HEK293 (cell line): ENCODE data around the gene LDHD.

Experiments used
- CTCF ChIA-PET: fragments of 350-600 bp; formaldehyde crosslinking; extraction: SDS; loops from one replicate; lab custom pipeline; 2021; ENCODE audit warnings: antibody characterized with exemption; lab: Yijun Ruan, JAX
- POLR2A ChIA-PET: fragments of 300-600 bp; formaldehyde crosslinking; extraction: SDS; loops from one replicate; lab custom pipeline; 2020; ENCODE audit warnings: antibody characterized with exemption, inconsistent platforms; lab: Yijun Ruan, JAX
- H3K27ac ChIP-seq: fragments of 200-500 bp; sonication (Bioruptor generic); 2 replicates; pipeline ENCODE4 v1.5.1; 2014; ENCODE audit warnings: low read depth, low read length, control low read depth, inconsistent platforms; ENCODE audit errors: extremely low read depth
- H3K36me3 ChIP-seq, 2 experiments: fragments of 200-500 bp in 1 of 2; sonication (Bioruptor generic) in 1 of 2; 1 replicate in 1 of 2; 2 replicates in 1 of 2; pipeline ENCODE4 v1.5.1; 2014 to 2017; ENCODE audit warnings: inconsistent platforms in 2 of 2, low read length in 2 of 2; ENCODE audit not compliant: control insufficient read depth in 2 of 2, insufficient read depth in 1 of 2
- H3K4me1 ChIP-seq: fragments of 200-500 bp; sonication (Bioruptor generic); 2 replicates; pipeline ENCODE4 v1.5.1; 2014; ENCODE audit warnings: mild to moderate bottlenecking, low read length, inconsistent platforms; ENCODE audit not compliant: control insufficient read depth, insufficient read depth
- H3K4me3 ChIP-seq: 2 replicates; pipeline ENCODE4 v1.5.1; 2011; ENCODE audit warnings: low read depth, mild to moderate bottlenecking, control low read depth, low read length, moderate library complexity
- H3K9me3 ChIP-seq: fragments of 200-500 bp; sonication (Bioruptor generic); 2 replicates; pipeline ENCODE4 v1.5.1; 2014; ENCODE audit warnings: low read depth, low read length, inconsistent platforms; ENCODE audit not compliant: control insufficient read depth, insufficient read depth
- FEZF1 ChIP-seq: fragments of 450-650 bp; formaldehyde crosslinking; IDR thresholded peaks from 2 replicates; pipeline ENCODE4 v1.5.1; 2016; ENCODE audit warnings: missing biosample characterization, missing genetic modification characterization
- GLI2 ChIP-seq: fragments of 450-650 bp; formaldehyde crosslinking; IDR thresholded peaks from 2 replicates; pipeline ENCODE4; 2017; ENCODE audit warnings: missing biosample characterization, missing genetic modification characterization, low read depth, borderline replicate concordance
- GLIS2 ChIP-seq: fragments of 450-650 bp; formaldehyde crosslinking; IDR thresholded peaks from 2 replicates; pipeline ENCODE4 v1.5.1; 2016; ENCODE audit warnings: missing biosample characterization, missing genetic modification characterization
- HOXC10 ChIP-seq: sonication (generic); formaldehyde crosslinking; IDR thresholded peaks from 2 replicates; pipeline ENCODE4 v1.8.1; 2023; ENCODE audit warnings: mild to moderate bottlenecking, missing genetic modification reagents
- IKZF3 ChIP-seq: fragments of 450-650 bp; IDR thresholded peaks from 2 replicates; pipeline ENCODE4 v1.5.0; 2018; ENCODE audit warnings: missing biosample characterization, mild to moderate bottlenecking, missing genetic modification characterization, moderate library complexity
- KLF16 ChIP-seq: fragments of 450-650 bp; formaldehyde crosslinking; IDR thresholded peaks from 2 replicates; pipeline ENCODE4 v1.5.1; 2017; ENCODE audit warnings: missing biosample characterization, missing genetic modification characterization
- KLF7 ChIP-seq: fragments of 450-650 bp; formaldehyde crosslinking; IDR thresholded peaks from 2 replicates; pipeline ENCODE4 v1.5.1; 2016; ENCODE audit warnings: missing biosample characterization, missing genetic modification characterization, borderline replicate concordance
- OSR2 ChIP-seq: fragments of 450-650 bp; formaldehyde crosslinking; IDR thresholded peaks from 2 replicates; pipeline ENCODE4 v1.5.1; 2016; ENCODE audit warnings: missing biosample characterization, missing genetic modification characterization
- PATZ1 ChIP-seq: fragments of 450-650 bp; formaldehyde crosslinking; IDR thresholded peaks from 2 replicates; pipeline ENCODE4 v1.5.1; 2016; ENCODE audit warnings: missing biosample characterization, missing genetic modification characterization
- ZFP69B ChIP-seq: fragments of 450-650 bp; formaldehyde crosslinking; IDR thresholded peaks from 2 replicates; pipeline ENCODE4 v1.5.1; 2016; ENCODE audit warnings: missing biosample characterization, missing genetic modification characterization
- ZNF10 ChIP-seq: fragments of 450-650 bp; formaldehyde crosslinking; IDR thresholded peaks from 2 replicates; pipeline ENCODE4 v1.5.1; 2017; ENCODE audit warnings: missing biosample characterization, missing genetic modification characterization
- ZNF121 ChIP-seq: fragments of 450-650 bp; formaldehyde crosslinking; IDR thresholded peaks from 2 replicates; pipeline ENCODE4 v1.5.1; 2016; ENCODE audit warnings: missing biosample characterization, missing genetic modification characterization
- ZNF175 ChIP-seq: fragments of 450-650 bp; formaldehyde crosslinking; IDR thresholded peaks from 2 replicates; pipeline ENCODE4 v1.5.1; 2016; ENCODE audit warnings: missing biosample characterization, missing genetic modification characterization
- ZNF280C ChIP-seq: fragments of 450-650 bp; formaldehyde crosslinking; IDR thresholded peaks from 2 replicates; pipeline ENCODE4 v1.5.1; 2016; ENCODE audit warnings: missing biosample characterization, missing genetic modification characterization
- ZNF354C ChIP-seq: fragments of 450-650 bp; formaldehyde crosslinking; IDR thresholded peaks from 2 replicates; pipeline ENCODE4 v1.5.1; 2016; ENCODE audit warnings: missing biosample characterization, missing genetic modification characterization, low read depth, borderline replicate concordance
- ZNF394 ChIP-seq: fragments of 450-650 bp; formaldehyde crosslinking; IDR thresholded peaks from 2 replicates; pipeline ENCODE4 v1.5.1; 2016; ENCODE audit warnings: missing biosample characterization, missing genetic modification characterization, mild to moderate bottlenecking, moderate library complexity, borderline replicate concordance
- ZNF423 ChIP-seq: fragments of 450-650 bp; formaldehyde crosslinking; IDR thresholded peaks from 2 replicates; pipeline ENCODE4 v1.5.1; 2016; ENCODE audit warnings: missing biosample characterization, missing genetic modification characterization
- ZNF529 ChIP-seq: fragments of 450-650 bp; formaldehyde crosslinking; IDR thresholded peaks from 2 replicates; pipeline ENCODE4 v1.5.1; 2017; ENCODE audit warnings: missing genetic modification characterization, missing biosample characterization; ENCODE audit not compliant: insufficient replicate concordance

LDHD gene

GRCh38 chr16:75081179-75081859, 35.3 kb downstream of the LDHD start (continued):
- TF ChIP-seq IKZF3 (tag by site-specific recombination) = no peak
- TF ChIP-seq ZNF354C (tag by site-specific recombination) = no peak
- no peak for TF ChIP-seq ZFP69B (tag by site-specific recombination)
- TF ChIP-seq, all 188 proteins: peak for 15

GRCh38 chr16:75080205-75081029, 36.2 kb downstream of the LDHD start:
- Histone ChIP-seq H3K9me3 (no peaks in the 10 kb centered on the region), H3K36me3 (no peaks in the 10 kb centered on the region)
- TF ChIP-seq ZNF529 (tag by site-specific recombination) (no peak), OSR2 (tag by site-specific recombination) (peak; percentile 24; the same call in 1 of the 2 replicates), ZNF10 (no peak), KLF7 (tag by site-specific recombination) (no peak), ZNF423 (tag by site-specific recombination) (no peak), FEZF1 (tag by site-specific recombination) (peak; percentile 89), GLIS2 (tag by site-specific recombination) (no peak), ZNF121 (tag by site-specific recombination) (peak; percentile 66; the same call in 1 of the 2 replicates), ZNF394 (tag by site-specific recombination) (no peak)
- TF ChIP-seq, all 188 proteins: peak for 3
- Histone ChIP-seq H3K4me3 (no peak overlapping the region), H3K27ac (no peak overlapping the region), H3K4me1 (peaks cover 2% of the 10 kb centered on the region; the same call in 1 of the 2 replicates)
- ChIA-PET POLR2A (no interaction called here), CTCF (interaction anchor here (2.1 kb wide), 1 partner anchor 31 kb away, joined by 5 read pairs; no protein-coding TSS in a partner anchor)

DNA sequence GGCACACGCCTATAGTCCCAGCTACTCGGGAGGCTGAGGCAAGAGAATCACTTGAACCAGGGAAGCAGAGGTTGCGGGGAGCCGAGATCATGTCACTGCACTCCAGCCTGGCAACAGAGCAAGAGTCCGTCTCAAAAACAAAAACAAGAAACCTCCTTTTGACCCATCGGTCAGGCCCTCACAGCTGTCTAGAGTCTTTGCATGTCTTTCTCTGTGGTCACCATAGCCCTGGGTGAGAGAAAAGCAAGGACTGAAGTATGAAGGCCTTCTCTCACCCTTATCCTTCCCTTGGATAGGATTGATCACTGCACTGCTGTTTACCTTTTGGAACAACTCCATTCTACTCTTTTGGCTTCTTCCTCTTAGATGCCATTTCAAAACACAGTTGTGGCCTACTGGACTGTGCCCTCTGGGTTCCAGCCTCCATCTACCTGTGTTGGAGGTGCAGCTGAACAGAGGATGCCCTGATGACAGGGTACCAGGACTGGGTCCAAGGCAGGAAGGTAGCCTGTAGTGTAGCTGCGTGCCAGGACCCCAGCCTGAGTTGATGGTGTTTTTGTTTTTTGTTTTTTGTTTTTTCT, 37.1 kb downstream of the LDHD start:
- Histone ChIP-seq H3K9me3 (no peaks in the 10 kb centered on the region), H3K4me3 (no peak overlapping the region), H3K4me1 (peaks cover 2% of the 10 kb centered on the region; the same call in 1 of the 2 replicates), H3K36me3 (no peaks in the 10 kb centered on the region), H3K27ac (no peak overlapping the region)
- POLR2A ChIA-PET = no interaction called here
- CTCF ChIA-PET = interaction anchor here (2.1 kb wide), 1 partner anchor 32 kb away, joined by 5 read pairs; no protein-coding TSS in a partner anchor
- TF ChIP-seq HOXC10 (CRISPR knock-in tag) (no peak), GLI2 (tag by site-specific recombination) (no peak)

GRCh38 chr16:75078886-75079285, 37.7 kb downstream of the LDHD start:
- TF ChIP-seq ZNF175 (tag by site-specific recombination) (no peak), PATZ1 (no peak), GLIS2 (tag by site-specific recombination) (no peak), KLF16 (tag by site-specific recombination) (no peak), ZNF280C (tag by site-specific recombination) (no peak), FEZF1 (tag by site-specific recombination) (no peak)
- POLR2A ChIA-PET = no interaction called here
- H3K4me1 ChIP-seq = peaks cover 2% of the 10 kb centered on the region; the same call in 1 of the 2 replicates

More at GRCh38 chr16:75078886-75079285, 37.7 kb downstream of the LDHD start:
- Histone ChIP-seq H3K36me3 (no peaks in the 10 kb centered on the region), H3K9me3 (no peaks in the 10 kb centered on the region), H3K27ac (no peak overlapping the region), H3K4me3 (no peak overlapping the region)
- CTCF ChIA-PET = no interaction called here
